ENCODE data around the gene MANSC1. TPM values are rescaled to one million over a fixed set of nuclear protein-coding genes. Genes with fewer than 3 reads are reported as not detected.

MANSC1 gene
- total and polyA plus RNA-seq, 2 of the 13 experiments (the other 11 are each of a cell fraction or from before 2014, with no cell fraction given) = 1.9 to 4.2 TPM

- TF ChIP-seq ZNF564 (CRISPR knock-in tag; IDR thresholded peaks at IDR 0.05) (peak; percentile 52), ZNF766 (CRISPR knock-in tag; IDR thresholded peaks at IDR 0.05; ENCODE audit: borderline replicate concordance) (no peak), ISX (CRISPR knock-in tag; conservative IDR thresholded peaks at IDR 0.05) (no peak), ZNF883 (CRISPR knock-in tag; IDR thresholded peaks at IDR 0.05; ENCODE audit: not compliant biosample characterization) (peak; percentile 81), SCMH1 (CRISPR knock-in tag; IDR thresholded peaks at IDR 0.05; ENCODE audit: borderline replicate concordance) (no peak), ZNF816 (CRISPR knock-in tag; IDR thresholded peaks at IDR 0.05; ENCODE audit: borderline replicate concordance) (0 out of 2 replicates have a peak, but pooled peaks have one; percentile 45), ZNF260 (CRISPR knock-in tag; IDR thresholded peaks at IDR 0.05; ENCODE audit: borderline replicate concordance, low read depth) (no peak), ZNF333 (CRISPR knock-in tag; IDR thresholded peaks at IDR 0.05; ENCODE audit: borderline replicate concordance) (no peak; the same call in none of the 2 replicates), ZNF777 (CRISPR knock-in tag; IDR thresholded peaks at IDR 0.05) (no peak), ZNF552 (CRISPR knock-in tag; IDR thresholded peaks at IDR 0.05; ENCODE audit: borderline replicate concordance) (no peak), SALL1 (CRISPR knock-in tag; IDR thresholded peaks at IDR 0.05) (peak; percentile 89), ZNF33A (CRISPR knock-in tag; IDR thresholded peaks at IDR 0.05; ENCODE audit: borderline replicate concordance) (no peak; the same call in 1 of the 2 replicates), HNRNPL (IDR thresholded peaks at IDR 0.05; ENCODE audit: low read depth, low read length) (0 out of 2 replicates have a peak, but pooled peaks have one; percentile 32), CENPBD1 (CRISPR knock-in tag; IDR thresholded peaks at IDR 0.05; ENCODE audit: borderline replicate concordance, low read depth) (no peak), ZNF790 (CRISPR knock-in tag; IDR thresholded peaks at IDR 0.05; ENCODE audit: borderline replicate concordance) (no peak), ZNF232 (CRISPR knock-in tag; IDR thresholded peaks at IDR 0.05; ENCODE audit: borderline replicate concordance) (no peak; the same call in 1 of the 2 replicates), RFX3 (CRISPR knock-in tag; IDR thresholded peaks at IDR 0.05) (no peak), ZNF746 (CRISPR knock-in tag; IDR thresholded peaks at IDR 0.05) (no peak), ZNF83 (CRISPR knock-in tag; IDR thresholded peaks at IDR 0.05; ENCODE audit: borderline replicate concordance) (no peak), RAD21 (CRISPR knock-in tag; IDR thresholded peaks at IDR 0.05) (peak; percentile 54), ZNF580 (CRISPR knock-in tag; IDR thresholded peaks at IDR 0.05; ENCODE audit: borderline replicate concordance, low read depth) (no peak; the same call in 1 of the 2 replicates), ZNF180 (CRISPR knock-in tag; IDR thresholded peaks at IDR 0.05; ENCODE audit: borderline replicate concordance, low read depth) (no peak), IRF2 (CRISPR knock-in tag; IDR thresholded peaks at IDR 0.05) (peak; percentile 92), TRIM24 (CRISPR knock-in tag; IDR thresholded peaks at IDR 0.05) (no peak), ELF3 (CRISPR knock-in tag; IDR thresholded peaks at IDR 0.05) (peak; percentile 89), ZNF546 (CRISPR knock-in tag; conservative IDR thresholded peaks at IDR 0.05) (0 out of 2 replicates have a peak, but pooled peaks have one; percentile 42), ZNF263 (CRISPR knock-in tag; IDR thresholded peaks at IDR 0.05) (peak; percentile 12; the same call in 1 of the 2 replicates), STAT6 (CRISPR knock-in tag; IDR thresholded peaks at IDR 0.05; ENCODE audit: borderline replicate concordance) (no peak)
These were observed 7.1 kb upstream of the MANSC1 start, which contains the start of gene BORCS5 (continued) for GRCh38 chr12:12356896-12357718.

Measured in HepG2 (cell line).